BLaER1 (cell line): Measurements from ENCODE around the gene TM9SF1.
A peak's percentile ranks its signal among the peaks of the same experiment; 100 is the strongest.

ENCODE experiments used
- H3K27ac ChIP-seq: shearing (Covaris generic); formaldehyde crosslinking; 2 replicates; pipeline ENCODE4 v1.8.1; 2022
- H3K27me3 ChIP-seq: shearing (Covaris generic); formaldehyde crosslinking; 2 replicates; pipeline ENCODE4 v1.8.1; 2022
- H3K36me3 ChIP-seq: shearing (Covaris generic); formaldehyde crosslinking; 2 replicates; pipeline ENCODE4 v1.8.1; 2022
- H3K4me1 ChIP-seq: shearing (Covaris generic); formaldehyde crosslinking; 2 replicates; pipeline ENCODE4 v1.8.1; 2022
- H3K4me2 ChIP-seq: shearing (Covaris generic); formaldehyde crosslinking; 2 replicates; pipeline ENCODE4 v1.8.1; 2022
- H3K4me3 ChIP-seq: shearing (Covaris generic); formaldehyde crosslinking; 2 replicates; pipeline ENCODE4 v1.8.1; 2022
- H3K9ac ChIP-seq: shearing (Covaris generic); formaldehyde crosslinking; 2 replicates; pipeline ENCODE4 v1.8.1; 2022
- H3K9me3 ChIP-seq: shearing (Covaris generic); formaldehyde crosslinking; 2 replicates; pipeline ENCODE4 v1.8.1; 2022
- H4K20me1 ChIP-seq: shearing (Covaris generic); formaldehyde crosslinking; 2 replicates; pipeline ENCODE4 v1.8.1; 2022
- Cebpa-rat ChIP-seq: shearing (Covaris generic); IDR thresholded peaks from 2 replicates; pipeline ENCODE4 v1.8.1; 2022

The TM9SF1 gene

GRCh38 chr14:24195186-24196070, at the start of gene TM9SF1:
Gene TM9SF1, minus strand, starts transcription at chr14:24195441. Its CDS starts 422 bp downstream, at chr14:24195019.
- H3K9ac ChIP-seq = peak within 1 kb of the TSS; percentile 98
- H4K20me1 ChIP-seq = no peaks in the 10 kb centered on the region
- H3K27ac ChIP-seq = peak within 1 kb of the TSS; percentile 99
- H3K4me1 ChIP-seq = peaks cover 58% of the 10 kb centered on the region
- peaks cover 46% of the 10 kb centered on the region for H3K36me3 ChIP-seq
- TF ChIP-seq Cebpa-rat = no peak
- peak within 1 kb of the TSS; percentile 84 for H3K4me2 ChIP-seq
- H3K4me3 ChIP-seq = peak within 1 kb of the TSS; percentile 72
- no peaks in the 10 kb centered on the region for H3K9me3 ChIP-seq
- H3K27me3 ChIP-seq = no peaks in the 10 kb centered on the region

GRCh38 chr14:24243336-24243836, 48.1 kb upstream of the TM9SF1 start:
- H3K27me3 ChIP-seq = no peaks in the 10 kb centered on the region
- TF ChIP-seq Cebpa-rat = no peak
- peak overlapping the region; percentile 82 for H3K4me3 ChIP-seq
- H3K4me2 ChIP-seq = peak overlapping the region; percentile 99
- H4K20me1 ChIP-seq = peaks cover 38% of the 10 kb centered on the region
- peak overlapping the region; percentile 92 for H3K9ac ChIP-seq
- H3K4me1 ChIP-seq = peaks cover 55% of the 10 kb centered on the region
- peak overlapping the region; percentile 97 for H3K27ac ChIP-seq
- peaks cover 28% of the 10 kb centered on the region for H3K36me3 ChIP-seq
- H3K9me3 ChIP-seq = no peaks in the 10 kb centered on the region

- Histone ChIP-seq H3K4me3 (peak overlapping the region; percentile 82), H3K27ac (peak overlapping the region; percentile 97), H3K36me3 (peaks cover 43% of the 10 kb centered on the region), H3K4me1 (peaks cover 51% of the 10 kb centered on the region), H3K9ac (peak overlapping the region; percentile 92), H3K27me3 (no peaks in the 10 kb centered on the region), H3K4me2 (peak overlapping the region; percentile 99), H4K20me1 (peaks cover 46% of the 10 kb centered on the region), H3K9me3 (no peaks in the 10 kb centered on the region)
- TF ChIP-seq Cebpa-rat = no peak
Measured at GRCh38 chr14:24241829-24242443, 46.7 kb upstream of the TM9SF1 start.

GRCh38 chr14:24240110-24240918, 45.1 kb upstream of the TM9SF1 start:
- Histone ChIP-seq H3K4me3 (no peak overlapping the region), H4K20me1 (peaks cover 46% of the 10 kb centered on the region), H3K9ac (peak overlapping the region; percentile 32), H3K4me1 (peaks cover 50% of the 10 kb centered on the region), H3K27ac (no peak overlapping the region), H3K9me3 (no peaks in the 10 kb centered on the region), H3K36me3 (peaks cover 59% of the 10 kb centered on the region), H3K4me2 (peak overlapping the region; percentile 99), H3K27me3 (no peaks in the 10 kb centered on the region)
- TF ChIP-seq Cebpa-rat = no peak

- H4K20me1 ChIP-seq = peaks cover 46% of the 10 kb centered on the region
- H3K4me2 ChIP-seq = peak overlapping the region; percentile 99; the same call in 1 of the 2 replicates
- no peaks in the 10 kb centered on the region for H3K9me3 ChIP-seq
- peaks cover 72% of the 10 kb centered on the region for H3K36me3 ChIP-seq
- TF ChIP-seq Cebpa-rat = no peak
- no peaks in the 10 kb centered on the region for H3K27me3 ChIP-seq
- peaks cover 58% of the 10 kb centered on the region for H3K4me1 ChIP-seq
- H3K4me3 ChIP-seq = no peak overlapping the region
- H3K27ac ChIP-seq = no peak overlapping the region
- no peak overlapping the region for H3K9ac ChIP-seq
Measured at GRCh38 chr14:24238527-24239037, 43.3 kb upstream of the TM9SF1 start.

- Histone ChIP-seq H3K9ac (no peak overlapping the region), H4K20me1 (peaks cover 46% of the 10 kb centered on the region), H3K4me3 (no peak overlapping the region), H3K36me3 (peaks cover 72% of the 10 kb centered on the region), H3K4me2 (no peak overlapping the region), H3K27ac (no peak overlapping the region), H3K27me3 (no peaks in the 10 kb centered on the region), H3K9me3 (no peaks in the 10 kb centered on the region), H3K4me1 (peaks cover 58% of the 10 kb centered on the region)
- no peak for TF ChIP-seq Cebpa-rat
Measured at GRCh38 chr14:24238123-24238522, 42.9 kb upstream of the TM9SF1 start.

- Histone ChIP-seq H3K4me1 (peaks cover 59% of the 10 kb centered on the region), H3K36me3 (peaks cover 72% of the 10 kb centered on the region), H3K27ac (no peak overlapping the region), H3K9me3 (no peaks in the 10 kb centered on the region), H3K4me3 (no peak overlapping the region), H4K20me1 (peaks cover 46% of the 10 kb centered on the region), H3K4me2 (no peak overlapping the region), H3K9ac (no peak overlapping the region), H3K27me3 (no peaks in the 10 kb centered on the region)
- no peak for TF ChIP-seq Cebpa-rat
Measured at GRCh38 chr14:24237463-24237955, 42.3 kb upstream of the TM9SF1 start.

GRCh38 chr14:24236689-24237462, 41.6 kb upstream of the TM9SF1 start:
- Histone ChIP-seq H3K27me3 (no peaks in the 10 kb centered on the region), H3K4me3 (no peak overlapping the region), H4K20me1 (peaks cover 43% of the 10 kb centered on the region), H3K27ac (no peak overlapping the region), H3K4me2 (no peak overlapping the region), H3K4me1 (peaks cover 59% of the 10 kb centered on the region), H3K9me3 (no peaks in the 10 kb centered on the region), H3K9ac (no peak overlapping the region), H3K36me3 (peaks cover 72% of the 10 kb centered on the region)
- no peak for TF ChIP-seq Cebpa-rat
